Activated naive CD8-positive, alpha-beta T cell treated with anti-CD3 and anti-CD28 coated beads, Interleukin-2, amount 50 U/mL, for 16 hours (primary cell): ENCODE results near the gene SPINDOC.
A peak's percentile ranks its signal among the peaks of the same experiment; 100 is the strongest.
"Not testable (repeated sequence)": the region's sequence is repeated elsewhere in the genome, so short reads cannot be mapped to it uniquely, and the experiment has no call there.

ENCODE experiments used
- DNase-seq: peaks from one replicate; pipeline ENCODE4 v3.0.0-alpha.2; 2020; ENCODE audit warnings: low read depth, low spot score

SPINDOC gene

GRCh38 chr11:63858628-63859550, 45.6 kb downstream of the SPINDOC start:
- DNase-seq: no peak

- DNase-seq: no peak
Observed at GRCh38 chr11:63862923-63863322, 49.7 kb downstream of the SPINDOC start.

- not testable (repeated sequence) for DNase-seq
Observed at GRCh38 chr11:63863620-63864019, 50.4 kb downstream of the SPINDOC start.

DNA sequence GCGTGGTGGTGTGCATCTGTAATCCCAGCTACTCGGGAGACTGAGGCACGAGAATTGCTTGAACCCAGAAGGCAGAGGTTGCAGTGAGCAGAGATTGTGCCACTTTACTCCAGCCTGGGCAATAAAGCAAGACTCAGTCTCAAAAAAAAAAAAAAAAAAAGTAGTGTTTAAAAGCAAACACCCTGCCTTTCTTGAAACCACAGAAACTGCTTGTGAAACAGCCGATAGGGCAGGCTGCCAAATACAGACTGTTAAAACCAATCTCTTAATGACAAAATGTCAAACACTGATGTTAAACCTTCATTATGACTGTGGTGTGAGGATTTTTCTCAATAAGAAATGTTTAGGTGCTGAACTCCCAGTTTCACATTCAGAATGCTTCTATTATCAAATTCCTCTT, 53.0 kb downstream of the SPINDOC start:
- DNase-seq: peak; percentile 69

DNA sequence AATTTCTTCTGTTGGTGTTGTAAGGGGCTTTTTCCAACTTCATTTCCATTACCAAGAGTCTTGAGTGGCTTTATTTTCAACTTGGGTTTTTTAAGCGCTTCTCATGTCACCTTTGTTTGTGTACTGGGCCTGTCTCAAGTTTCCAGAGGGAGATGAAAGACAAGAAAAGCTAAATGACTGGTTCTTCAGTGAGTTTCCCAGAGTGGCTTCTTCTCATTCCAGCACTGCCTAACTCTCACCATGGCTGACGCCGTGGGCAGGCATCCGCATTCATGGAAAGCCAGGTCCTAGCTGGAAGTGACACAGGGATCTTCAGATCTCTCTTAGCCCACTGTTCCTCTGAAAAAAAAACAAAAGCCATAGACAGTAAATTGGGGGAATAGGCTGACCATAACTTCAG, 54.3 kb downstream of the SPINDOC start:
- no peak for DNase-seq

DNA sequence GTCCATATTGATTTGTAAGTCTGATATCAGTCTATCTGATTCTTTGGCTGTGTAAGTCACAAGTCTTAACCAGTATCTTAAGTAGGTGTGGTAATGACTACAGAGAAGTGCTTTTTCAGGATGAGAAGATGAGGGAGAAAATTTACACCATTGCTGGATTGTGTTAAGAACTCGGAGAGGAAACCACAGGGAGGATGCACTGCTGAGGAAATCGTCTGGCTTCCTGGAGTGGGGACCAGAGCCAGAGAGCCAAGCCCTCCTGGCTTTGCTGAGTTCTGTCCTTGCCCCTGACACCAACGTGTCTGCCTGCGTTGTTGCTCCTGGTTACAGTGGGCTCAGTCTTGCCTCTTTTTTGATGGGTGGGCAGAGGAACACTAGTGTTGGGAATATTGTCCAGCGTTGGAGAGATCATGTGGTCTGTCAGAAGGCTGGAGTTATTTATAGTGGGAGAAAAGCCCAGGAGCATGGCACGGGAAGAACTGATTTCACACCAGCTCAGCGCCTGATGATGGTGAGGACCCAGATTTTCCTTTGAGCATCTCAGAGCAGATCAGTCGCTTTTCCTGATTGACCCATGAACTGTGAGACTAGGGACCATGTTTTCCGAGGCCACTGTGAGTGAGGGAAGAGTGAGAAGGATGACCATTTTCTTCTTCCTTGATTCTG, 55.3 kb downstream of the SPINDOC start:
- DNase-seq: no peak

DNA sequence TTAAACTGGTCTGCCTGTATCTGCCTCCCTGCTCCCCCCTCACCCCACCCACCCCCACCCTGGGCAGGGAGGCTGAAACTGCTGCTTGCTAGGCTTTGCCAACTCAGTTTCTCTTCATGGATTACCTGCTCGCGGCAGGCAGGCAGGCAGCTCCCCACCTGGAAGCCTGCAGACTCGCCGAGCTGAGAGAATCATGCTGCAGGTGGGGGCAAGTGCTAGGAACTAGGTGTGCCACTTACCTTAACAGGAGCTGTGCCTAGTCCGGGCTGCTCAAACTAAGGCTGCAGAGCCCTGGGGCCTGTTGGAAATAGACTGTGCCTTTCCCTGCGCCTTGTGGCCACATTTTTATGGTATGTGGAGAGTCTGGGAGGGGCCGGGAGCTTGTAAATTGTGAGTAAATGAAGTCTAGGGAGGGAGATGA, 55.9 kb downstream of the SPINDOC start:
- no peak for DNase-seq

DNA sequence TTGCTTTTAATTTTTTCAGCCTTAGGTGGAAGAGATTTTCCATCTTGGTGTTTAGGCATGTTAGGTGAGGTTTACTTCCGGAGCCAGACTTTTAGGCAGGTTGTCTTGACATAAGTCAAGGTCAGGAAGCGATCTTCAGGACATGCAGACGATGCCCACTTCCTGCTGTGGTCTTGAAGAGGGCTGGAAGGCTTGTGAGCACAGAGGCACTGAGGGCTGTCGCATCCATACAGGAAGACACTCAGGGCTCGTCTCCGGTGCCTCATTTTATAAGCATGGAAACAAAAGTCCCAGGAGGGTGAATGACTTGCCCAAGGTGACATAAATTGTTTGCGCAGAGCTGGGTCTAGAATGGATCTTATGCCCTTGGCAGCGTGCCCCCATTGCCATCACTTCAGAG, 56.4 kb downstream of the SPINDOC start:
- no peak for DNase-seq

GRCh38 chr11:63870351-63871140, 57.3 kb downstream of the SPINDOC start:
- DNase-seq: no peak

DNA sequence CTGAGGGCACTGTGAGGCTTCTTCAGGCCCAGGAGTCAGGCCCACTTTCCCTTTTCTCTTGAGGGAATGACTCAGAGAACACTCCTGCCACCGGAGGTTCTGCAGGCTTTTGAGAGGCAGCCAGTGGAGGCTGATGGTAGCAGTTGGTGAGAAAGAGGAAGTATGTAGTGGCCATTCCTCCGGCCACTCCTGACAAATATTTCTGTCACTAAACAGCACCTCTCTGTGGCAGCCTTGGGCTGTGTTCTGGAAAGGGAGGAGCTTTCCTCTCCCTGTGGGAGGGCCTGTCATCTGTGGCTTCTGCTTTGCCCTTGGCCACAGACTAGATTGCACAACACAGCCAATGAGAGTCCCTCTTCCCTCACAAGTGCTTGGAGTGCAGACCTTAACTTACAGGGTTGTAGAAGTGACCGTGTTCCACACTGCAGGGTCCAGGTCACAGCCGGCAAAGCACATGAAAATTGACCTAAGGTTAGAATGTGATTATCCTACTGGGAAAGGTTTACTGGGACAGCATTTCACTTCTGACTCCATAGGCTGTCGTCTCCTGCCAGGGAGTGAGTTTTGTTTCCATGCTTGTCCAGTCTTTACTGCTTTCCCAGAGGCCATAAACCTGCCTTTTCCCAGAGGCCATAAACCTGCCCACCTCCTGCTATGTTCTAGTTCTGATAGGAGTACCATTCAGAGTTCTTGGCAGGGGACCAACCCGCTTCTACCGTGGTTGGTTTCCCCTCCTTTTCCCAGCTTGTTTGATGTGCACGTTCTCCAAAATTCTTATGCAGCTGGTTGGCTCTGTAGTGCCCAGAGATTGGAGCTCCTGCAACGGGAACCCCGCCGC, 58.9 kb downstream of the SPINDOC start:
- DNase-seq: no peak

DNA sequence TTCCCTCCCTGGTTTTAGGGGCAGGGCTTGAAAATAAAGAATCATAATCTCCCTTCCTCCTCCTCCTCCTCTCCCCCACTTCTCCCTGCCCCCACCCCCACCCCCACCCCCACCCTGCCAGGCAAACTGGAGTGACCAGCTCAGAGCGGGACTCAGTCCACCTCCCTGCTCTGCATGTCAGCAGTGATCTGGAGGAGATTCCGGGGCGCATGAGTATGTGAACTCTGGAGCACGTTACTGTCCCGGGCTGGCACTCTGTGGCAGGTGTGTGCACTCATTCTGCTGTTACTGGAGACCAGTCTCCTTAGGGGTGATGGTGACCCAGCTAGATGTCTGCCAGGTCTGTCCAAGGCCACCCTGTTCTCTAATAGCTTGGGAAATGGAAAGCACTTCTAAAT, 59.5 kb downstream of the SPINDOC start:
- DNase-seq: no peak

- no peak for DNase-seq
Observed at GRCh38 chr11:63873311-63873710, 60.1 kb downstream of the SPINDOC start.

GRCh38 chr11:63874511-63874910, 61.3 kb downstream of the SPINDOC start:
- no peak for DNase-seq

DNA sequence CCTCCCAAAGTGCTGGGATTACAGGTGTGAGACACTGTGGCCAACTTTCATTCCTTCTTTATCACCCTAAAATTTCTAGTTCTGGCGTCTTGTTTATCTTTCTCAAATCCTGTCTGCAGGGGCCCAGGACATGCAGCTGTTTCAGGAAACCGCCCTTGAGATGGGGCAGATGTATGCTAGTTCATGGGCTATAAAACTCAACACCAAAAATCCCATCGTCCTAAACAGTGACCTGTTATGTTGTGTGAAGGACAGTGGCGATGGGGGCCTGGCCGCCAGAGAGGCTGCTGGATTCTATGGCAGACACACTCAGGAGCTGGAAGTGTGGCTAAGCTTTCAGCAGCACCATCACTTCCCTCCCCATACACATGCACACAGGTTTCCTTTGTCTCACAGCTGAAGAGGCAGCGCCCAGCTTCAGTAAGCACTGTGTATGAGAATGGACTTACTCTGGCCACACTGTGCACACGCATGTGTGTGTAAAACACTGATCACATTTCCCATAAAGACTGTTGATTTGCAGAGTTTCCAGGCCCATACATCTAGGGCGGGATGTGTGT, 62.3 kb downstream of the SPINDOC start:
- no peak for DNase-seq

DNA sequence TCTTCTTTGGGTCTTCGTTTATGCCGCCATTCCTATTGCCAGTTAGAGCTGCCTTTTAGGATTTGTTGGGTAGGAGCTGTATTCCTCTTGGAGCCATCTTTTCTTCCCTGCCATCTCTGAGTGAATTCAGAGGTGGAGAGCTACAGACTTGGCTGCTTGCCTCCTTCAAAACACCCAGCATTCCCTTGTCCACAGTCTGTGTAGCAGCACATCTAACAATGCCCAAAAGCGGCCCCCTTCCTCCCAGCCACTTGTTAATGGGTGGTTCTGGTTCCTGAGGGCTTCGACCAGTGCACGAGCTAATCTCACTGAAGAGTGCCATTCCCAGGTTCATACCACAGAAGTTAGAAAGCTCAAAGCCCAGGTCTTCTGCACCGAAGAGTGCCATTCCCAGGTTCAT, 63.4 kb downstream of the SPINDOC start:
- no peak for DNase-seq
